Uterus (tissue), 4 donors: ENCODE results near the gene NOL4L. TPM values are rescaled to one million over a fixed set of nuclear protein-coding genes. Genes with fewer than 3 reads are reported as not detected.

Source experiments
- DNase-seq, 2 donors: peaks; one replicate each; pipeline ENCODE4 v3.0.0-alpha.2; 2019 to 2020
- H3K27ac ChIP-seq, 2 donors: fragments of 200-600 bp; sonication (generic); 1 replicate in 1 of 2; 2 replicates in 1 of 2; pipeline ENCODE4 v1.5.1; 2016 to 2018
- H3K27me3 ChIP-seq, 2 donors: fragments of 200-600 bp; sonication (generic); one replicate each; pipeline ENCODE4 v1.5.1; 2018 to 2019; ENCODE audit warnings: control low read depth in 1 of 2
- H3K36me3 ChIP-seq, 2 donors: fragments of 200-600 bp; sonication (generic); one replicate each; pipeline ENCODE4 v1.5.1; 2019; ENCODE audit warnings: control low read depth in 1 of 2
- H3K4me1 ChIP-seq, 2 donors: fragments of 200-600 bp; sonication (generic); one replicate each; pipeline ENCODE4 v1.5.1; 2018 to 2019; ENCODE audit warnings: control low read depth in 1 of 2
- H3K4me3 ChIP-seq, 2 donors: fragments of 200-600 bp; sonication (generic); 1 replicate in 1 of 2; 2 replicates in 1 of 2; pipeline ENCODE4 v1.5.1; 2018 to 2019; ENCODE audit warnings: mild to moderate bottlenecking in 1 of 2
- H3K9me3 ChIP-seq, 2 donors: fragments of 200-600 bp; sonication (generic); one replicate each; pipeline ENCODE4 v1.5.1; 2019; ENCODE audit warnings: control low read depth in 1 of 2
- POLR2A ChIP-seq, 2 donors: fragments of 450-650 bp; IDR thresholded peaks; one replicate each; pipeline ENCODE4 v1.6.1; 2016; ENCODE audit warnings: antibody characterized with exemption in 2 of 2, mild to moderate bottlenecking in 1 of 2, moderate library complexity in 1 of 2
- intact Hi-C: fragments of 100-400 bp; cut with DNase I; formaldehyde crosslinking; loops from one replicate; pipeline ENCODE4 v1.15.1; 2023; ENCODE audit warnings: low total_unique reads
- total RNA-seq, 4 donors: library from RNA; depleted of rRNA in 3 of 4; stranded (reverse); fragments of >200 nt in 3 of 4; gene quantifications; one replicate each; pipeline versions ENCODE4 v1.1.0 to v1.2.4, GENCODE V29; 2014 to 2023
- TF ChIP-seq, protein P1 (sequence below), 4 experiments: fragments of 200-600 bp in 2 of 4; fragments of 450-650 bp in 2 of 4; sonication (generic) in 2 of 4; IDR thresholded peaks; one replicate each; pipeline ENCODE4 v1.5.1; 2016 to 2019; ENCODE audit warnings: antibody characterized with exemption in 4 of 4, mild to moderate bottlenecking in 2 of 4, moderate library complexity in 1 of 4
- donor health status: DM: yes; HTN: yes; CAD: no.

Gene NOL4L
- total RNA-seq, 4 donors from 2014 or later = 6.2 to 31.1 (median 9.6) TPM

DNA sequence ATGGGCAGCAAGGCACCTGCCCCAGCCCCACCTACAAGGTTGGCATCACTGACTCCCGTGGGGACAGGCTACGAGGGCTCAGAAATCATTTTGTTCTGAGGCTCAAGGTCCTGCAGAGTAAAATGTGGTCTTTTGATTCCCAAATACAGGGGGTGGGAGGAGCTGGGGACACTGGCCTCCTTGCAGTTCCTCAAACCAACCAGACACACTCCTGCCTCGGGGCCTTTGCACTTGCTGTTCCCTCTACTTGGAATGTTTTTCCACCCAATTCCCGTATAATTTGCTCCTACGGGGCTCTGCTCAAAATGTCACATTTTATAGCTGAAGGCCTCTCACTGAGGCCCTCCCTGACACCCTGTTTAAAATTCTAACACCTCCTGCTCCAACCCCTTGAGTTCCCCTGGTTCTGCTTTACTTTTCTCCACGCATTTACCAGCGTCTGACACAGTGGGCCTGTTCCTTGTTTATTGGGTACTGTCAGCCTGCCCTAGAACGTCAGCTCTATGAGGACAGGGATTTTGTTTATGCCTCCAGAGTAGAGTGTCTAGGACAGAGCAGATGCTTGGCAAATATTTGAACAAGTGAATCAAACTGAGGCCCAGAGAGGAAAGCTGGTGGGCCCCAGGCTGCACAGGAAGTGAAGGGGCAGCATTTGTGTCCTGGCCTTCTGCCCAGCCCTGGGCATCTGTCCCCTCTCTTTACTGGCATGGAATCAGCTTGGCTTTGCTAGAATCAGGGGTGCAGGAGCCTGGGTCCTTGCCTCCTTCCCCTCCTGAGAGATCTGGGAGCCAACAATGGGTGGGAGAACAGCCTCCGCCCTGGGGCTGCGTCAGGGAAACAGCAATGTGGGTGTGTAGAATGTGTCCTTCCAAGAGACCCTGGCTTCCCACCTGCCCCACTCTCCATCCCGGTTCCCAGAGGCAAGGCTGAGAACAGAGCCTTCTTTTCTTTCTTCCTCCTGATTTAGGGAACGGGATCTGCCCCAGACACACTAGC, 18.5 kb downstream of the NOL4L start:
- TF ChIP-seq, protein P1, sequence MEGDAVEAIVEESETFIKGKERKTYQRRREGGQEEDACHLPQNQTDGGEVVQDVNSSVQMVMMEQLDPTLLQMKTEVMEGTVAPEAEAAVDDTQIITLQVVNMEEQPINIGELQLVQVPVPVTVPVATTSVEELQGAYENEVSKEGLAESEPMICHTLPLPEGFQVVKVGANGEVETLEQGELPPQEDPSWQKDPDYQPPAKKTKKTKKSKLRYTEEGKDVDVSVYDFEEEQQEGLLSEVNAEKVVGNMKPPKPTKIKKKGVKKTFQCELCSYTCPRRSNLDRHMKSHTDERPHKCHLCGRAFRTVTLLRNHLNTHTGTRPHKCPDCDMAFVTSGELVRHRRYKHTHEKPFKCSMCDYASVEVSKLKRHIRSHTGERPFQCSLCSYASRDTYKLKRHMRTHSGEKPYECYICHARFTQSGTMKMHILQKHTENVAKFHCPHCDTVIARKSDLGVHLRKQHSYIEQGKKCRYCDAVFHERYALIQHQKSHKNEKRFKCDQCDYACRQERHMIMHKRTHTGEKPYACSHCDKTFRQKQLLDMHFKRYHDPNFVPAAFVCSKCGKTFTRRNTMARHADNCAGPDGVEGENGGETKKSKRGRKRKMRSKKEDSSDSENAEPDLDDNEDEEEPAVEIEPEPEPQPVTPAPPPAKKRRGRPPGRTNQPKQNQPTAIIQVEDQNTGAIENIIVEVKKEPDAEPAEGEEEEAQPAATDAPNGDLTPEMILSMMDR (IDR thresholded peaks at IDR 0.05) = no peak
- no peak for TF ChIP-seq POLR2A (IDR thresholded peaks at IDR 0.05)
- Histone ChIP-seq H3K27ac (no peak overlapping the region), H3K27me3 (no peaks in the 10 kb centered on the region), H3K9me3 (no peaks in the 10 kb centered on the region), H3K4me1 (no peaks in the 10 kb centered on the region), H3K36me3 (no peaks in the 10 kb centered on the region), H3K4me3 (no peak overlapping the region)
- DNase-seq = no peak
- intact Hi-C loops = no loop called here

DNA sequence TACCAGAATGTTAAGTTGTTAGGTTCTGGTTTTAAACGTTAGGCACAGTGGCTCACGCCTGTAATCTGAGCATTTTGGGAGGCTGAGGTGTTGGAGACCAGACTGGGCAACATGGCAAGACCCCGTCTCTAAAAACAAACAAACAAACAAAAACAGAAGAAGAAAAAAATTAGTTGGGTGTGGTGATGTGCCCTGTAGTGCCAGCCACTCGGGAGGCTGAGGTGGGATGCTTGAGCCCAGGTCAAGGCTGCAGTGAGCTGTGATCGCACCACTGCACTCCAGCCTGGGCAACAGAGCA, 19.4 kb downstream of the NOL4L start:
- Histone ChIP-seq H3K9me3 (no peaks in the 10 kb centered on the region), H3K27ac (no peak overlapping the region), H3K27me3 (no peaks in the 10 kb centered on the region), H3K36me3 (no peaks in the 10 kb centered on the region), H3K4me1 (no peaks in the 10 kb centered on the region), H3K4me3 (no peak overlapping the region)
- TF ChIP-seq POLR2A (IDR thresholded peaks at IDR 0.05) = no peak
- DNase-seq = no peak
- intact Hi-C loops = no loop called here

GRCh38 chr20:32564921-32565734, 20.0 kb downstream of the NOL4L start:
- Histone ChIP-seq H3K4me3 (no peak overlapping the region), H3K36me3 (no peaks in the 10 kb centered on the region)
- DNase-seq = no peak

GRCh38 chr20:32564440-32564839, 20.7 kb downstream of the NOL4L start:
- Histone ChIP-seq H3K9me3 (no peaks in the 10 kb centered on the region), H3K36me3 (no peaks in the 10 kb centered on the region), H3K27me3 (no peaks in the 10 kb centered on the region), H3K4me1 (no peaks in the 10 kb centered on the region), H3K4me3 (no peak overlapping the region), H3K27ac (no peak overlapping the region)
- DNase-seq = no peak
- intact Hi-C loops = no loop called here
- TF ChIP-seq, protein P1 (IDR thresholded peaks at IDR 0.05) = no peak
- TF ChIP-seq POLR2A (IDR thresholded peaks at IDR 0.05) = no peak

More at GRCh38 chr20:32564921-32565734, 20.0 kb downstream of the NOL4L start:
- TF ChIP-seq POLR2A (IDR thresholded peaks at IDR 0.05) = no peak
- TF ChIP-seq, protein P1 (IDR thresholded peaks at IDR 0.05) = no peak
- no peaks in the 10 kb centered on the region for H3K4me1 ChIP-seq
- H3K27ac ChIP-seq = no peak overlapping the region
- H3K27me3 ChIP-seq = no peaks in the 10 kb centered on the region
- intact Hi-C loops = no loop called here
- H3K9me3 ChIP-seq = no peaks in the 10 kb centered on the region

DNA sequence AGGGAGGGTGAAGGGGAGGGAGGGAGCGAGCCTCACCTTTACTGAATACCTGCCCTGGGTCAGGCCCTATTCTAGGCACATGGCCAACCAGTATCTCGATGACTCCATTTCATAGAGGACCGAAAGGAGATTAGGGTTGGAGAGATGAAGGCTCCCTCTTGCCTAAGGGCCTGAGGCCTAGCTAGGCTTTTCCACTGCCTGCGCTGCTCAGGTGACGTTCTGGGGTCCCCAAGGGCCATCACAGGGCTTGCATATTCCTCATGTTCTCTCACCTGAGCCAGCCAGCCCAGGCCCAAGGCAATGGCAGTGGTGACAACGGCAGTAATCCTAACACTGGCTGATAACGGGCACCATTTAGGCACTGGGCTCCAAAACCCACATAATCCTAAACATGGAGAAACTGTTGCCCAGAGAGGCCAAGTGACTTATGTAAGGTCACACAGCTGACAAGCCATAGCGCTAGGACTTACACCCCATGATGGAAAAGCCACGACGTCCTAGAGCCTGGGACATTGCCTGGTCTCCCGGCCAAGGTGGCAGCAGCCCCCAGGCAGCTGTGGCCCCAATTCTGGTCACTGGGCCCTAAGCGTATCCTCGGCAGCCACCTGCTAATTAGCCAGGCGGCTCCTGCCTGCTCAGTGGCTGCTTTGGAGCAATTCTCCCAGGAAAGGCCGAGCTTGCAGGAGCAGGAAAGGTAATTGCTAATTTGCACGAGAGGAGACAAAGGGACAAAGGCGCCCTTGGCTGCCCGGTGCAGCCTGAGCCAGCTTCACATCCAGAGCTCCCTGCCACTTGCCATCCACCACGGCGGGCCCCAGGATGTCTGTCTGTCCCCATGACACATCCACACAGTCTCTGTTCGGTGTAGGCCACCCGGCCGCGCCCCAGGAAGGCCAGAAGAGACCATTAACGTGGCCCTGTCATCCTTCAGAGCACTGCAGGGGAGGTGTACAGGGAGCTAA, 21.5 kb downstream of the NOL4L start:
- no peaks in the 10 kb centered on the region for H3K27me3 ChIP-seq
- H3K4me1 ChIP-seq = no peaks in the 10 kb centered on the region
- no peak overlapping the region for H3K27ac ChIP-seq
- intact Hi-C loops = no loop called here
- no peak overlapping the region for H3K4me3 ChIP-seq
- no peaks in the 10 kb centered on the region for H3K36me3 ChIP-seq
- H3K9me3 ChIP-seq = no peaks in the 10 kb centered on the region
- TF ChIP-seq, protein P1 (IDR thresholded peaks at IDR 0.05) = no peak
- TF ChIP-seq POLR2A (IDR thresholded peaks at IDR 0.05) = no peak
- DNase-seq = no peak
